Ishikawa (cell line): ENCODE results near the gene RIPK3.

Experiments
- CEBPB ChIP-seq: IDR thresholded peaks from 2 replicates; pipeline ENCODE4 v1.6.1; 2012
- CREB1 ChIP-seq: IDR thresholded peaks from 2 replicates; pipeline ENCODE4 v1.6.1; 2012; ENCODE audit warnings: low read depth
- EGR1 ChIP-seq: IDR thresholded peaks from 2 replicates; pipeline ENCODE4 v1.6.1; 2012
- EP300 ChIP-seq: IDR thresholded peaks from 2 replicates; pipeline ENCODE4 v1.6.1; 2012; ENCODE audit warnings: borderline replicate concordance
- FOXM1 ChIP-seq: IDR thresholded peaks from 2 replicates; pipeline ENCODE4 v1.6.1; 2012; ENCODE audit warnings: low read depth, borderline replicate concordance
- NFIC ChIP-seq: IDR thresholded peaks from 2 replicates; pipeline ENCODE4 v1.6.1; 2012
- RAD21 ChIP-seq: IDR thresholded peaks from 2 replicates; pipeline ENCODE4 v1.6.1; 2012; ENCODE audit warnings: low read depth
- TAF1 ChIP-seq: IDR thresholded peaks from 2 replicates; pipeline ENCODE4 v1.6.1; 2012; ENCODE audit warnings: low read depth, mild to moderate bottlenecking
- TCF12 ChIP-seq: IDR thresholded peaks from 2 replicates; pipeline ENCODE4 v1.6.1; 2012; ENCODE audit warnings: low read depth
- TEAD4 ChIP-seq: IDR thresholded peaks from 2 replicates; pipeline ENCODE4 v1.6.1; 2012
- YY1 ChIP-seq: IDR thresholded peaks from 2 replicates; pipeline ENCODE4 v1.6.1; 2012; ENCODE audit warnings: low read depth
- ZBTB7A ChIP-seq: IDR thresholded peaks from 2 replicates; pipeline ENCODE4 v1.6.1; 2012; ENCODE audit warnings: low read depth
- TF ChIP-seq, protein P1 (sequence below): IDR thresholded peaks from 2 replicates; pipeline ENCODE4 v1.6.1; 2012
- TF ChIP-seq, protein P2 (sequence below): IDR thresholded peaks from 2 replicates; pipeline ENCODE4 v1.6.1; 2012
- TF ChIP-seq, protein P3 (sequence below): IDR thresholded peaks from 2 replicates; pipeline ENCODE4 v1.6.1; 2012; ENCODE audit warnings: low read depth, mild to moderate bottlenecking

Gene RIPK3

DNA sequence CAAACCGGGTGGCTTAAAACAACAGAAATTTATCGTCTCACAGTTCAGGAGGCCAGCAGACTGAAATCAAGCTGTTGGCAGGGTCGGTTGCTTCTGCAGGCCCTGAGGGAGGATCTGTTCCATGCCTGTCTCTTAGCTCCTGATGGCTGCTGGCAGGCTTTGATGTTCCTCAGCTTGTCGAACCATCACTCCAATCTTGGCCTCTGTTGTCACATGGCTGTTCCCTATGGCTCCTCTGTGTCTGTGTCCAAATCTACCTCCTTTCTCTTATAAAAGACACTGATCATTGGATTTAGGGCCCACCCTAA lies 42.2 kb upstream of the RIPK3 start:
- TF ChIP-seq NFIC (no peak), TAF1 (no peak), TEAD4 (no peak), YY1 (no peak), ZBTB7A (no peak), RAD21 (no peak), EGR1 (no peak), CREB1 (no peak), EP300 (no peak), FOXM1 (no peak), TCF12 (no peak), CEBPB (no peak)
- TF ChIP-seq, protein P1, sequence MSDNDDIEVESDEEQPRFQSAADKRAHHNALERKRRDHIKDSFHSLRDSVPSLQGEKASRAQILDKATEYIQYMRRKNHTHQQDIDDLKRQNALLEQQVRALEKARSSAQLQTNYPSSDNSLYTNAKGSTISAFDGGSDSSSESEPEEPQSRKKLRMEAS = no peak
- TF ChIP-seq, protein P2, sequence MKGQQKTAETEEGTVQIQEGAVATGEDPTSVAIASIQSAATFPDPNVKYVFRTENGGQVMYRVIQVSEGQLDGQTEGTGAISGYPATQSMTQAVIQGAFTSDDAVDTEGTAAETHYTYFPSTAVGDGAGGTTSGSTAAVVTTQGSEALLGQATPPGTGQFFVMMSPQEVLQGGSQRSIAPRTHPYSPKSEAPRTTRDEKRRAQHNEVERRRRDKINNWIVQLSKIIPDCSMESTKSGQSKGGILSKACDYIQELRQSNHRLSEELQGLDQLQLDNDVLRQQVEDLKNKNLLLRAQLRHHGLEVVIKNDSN = no peak
- TF ChIP-seq, protein P3, sequence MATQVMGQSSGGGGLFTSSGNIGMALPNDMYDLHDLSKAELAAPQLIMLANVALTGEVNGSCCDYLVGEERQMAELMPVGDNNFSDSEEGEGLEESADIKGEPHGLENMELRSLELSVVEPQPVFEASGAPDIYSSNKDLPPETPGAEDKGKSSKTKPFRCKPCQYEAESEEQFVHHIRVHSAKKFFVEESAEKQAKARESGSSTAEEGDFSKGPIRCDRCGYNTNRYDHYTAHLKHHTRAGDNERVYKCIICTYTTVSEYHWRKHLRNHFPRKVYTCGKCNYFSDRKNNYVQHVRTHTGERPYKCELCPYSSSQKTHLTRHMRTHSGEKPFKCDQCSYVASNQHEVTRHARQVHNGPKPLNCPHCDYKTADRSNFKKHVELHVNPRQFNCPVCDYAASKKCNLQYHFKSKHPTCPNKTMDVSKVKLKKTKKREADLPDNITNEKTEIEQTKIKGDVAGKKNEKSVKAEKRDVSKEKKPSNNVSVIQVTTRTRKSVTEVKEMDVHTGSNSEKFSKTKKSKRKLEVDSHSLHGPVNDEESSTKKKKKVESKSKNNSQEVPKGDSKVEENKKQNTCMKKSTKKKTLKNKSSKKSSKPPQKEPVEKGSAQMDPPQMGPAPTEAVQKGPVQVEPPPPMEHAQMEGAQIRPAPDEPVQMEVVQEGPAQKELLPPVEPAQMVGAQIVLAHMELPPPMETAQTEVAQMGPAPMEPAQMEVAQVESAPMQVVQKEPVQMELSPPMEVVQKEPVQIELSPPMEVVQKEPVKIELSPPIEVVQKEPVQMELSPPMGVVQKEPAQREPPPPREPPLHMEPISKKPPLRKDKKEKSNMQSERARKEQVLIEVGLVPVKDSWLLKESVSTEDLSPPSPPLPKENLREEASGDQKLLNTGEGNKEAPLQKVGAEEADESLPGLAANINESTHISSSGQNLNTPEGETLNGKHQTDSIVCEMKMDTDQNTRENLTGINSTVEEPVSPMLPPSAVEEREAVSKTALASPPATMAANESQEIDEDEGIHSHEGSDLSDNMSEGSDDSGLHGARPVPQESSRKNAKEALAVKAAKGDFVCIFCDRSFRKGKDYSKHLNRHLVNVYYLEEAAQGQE = no peak

DNA sequence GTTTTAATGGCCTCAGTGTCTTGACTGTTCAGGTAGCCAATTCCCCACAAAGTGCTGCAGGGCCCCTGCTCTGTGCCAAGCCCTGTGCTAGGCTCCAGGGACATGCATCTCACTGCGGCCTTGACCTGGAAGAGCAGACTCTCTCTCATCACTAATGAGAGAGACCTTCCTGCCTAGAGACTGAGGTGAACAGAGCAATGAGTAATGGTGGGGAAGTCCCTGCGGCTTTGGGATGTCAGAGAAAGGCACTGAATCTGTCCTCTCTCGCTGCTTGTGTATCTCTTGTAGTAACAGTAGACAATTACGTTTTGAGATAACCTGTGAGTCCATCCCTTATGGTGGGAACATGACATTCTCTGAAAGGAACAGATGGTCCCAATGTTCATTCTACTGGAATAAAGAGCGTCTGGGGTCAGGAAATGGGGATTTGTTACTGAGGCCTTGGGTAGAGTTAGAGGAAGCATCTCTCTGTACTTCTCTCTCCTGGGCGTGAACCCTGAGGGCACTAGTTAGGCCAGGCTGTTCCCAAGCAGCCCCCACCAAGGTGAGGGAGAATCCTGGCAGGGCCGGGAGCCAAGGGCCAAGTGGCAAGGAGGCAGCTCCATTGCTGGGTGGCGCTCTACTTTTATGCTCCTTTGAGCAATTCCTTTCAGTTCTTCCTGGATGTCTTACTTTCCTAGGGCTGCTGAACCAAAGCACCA lies 41.7 kb upstream of the RIPK3 start:
- TF ChIP-seq NFIC (no peak), CEBPB (no peak), FOXM1 (no peak), ZBTB7A (no peak), CREB1 (no peak), TAF1 (no peak), TCF12 (no peak), TEAD4 (no peak), RAD21 (no peak), YY1 (no peak), EGR1 (no peak), EP300 (no peak)
- TF ChIP-seq, protein P2 = no peak
- TF ChIP-seq, protein P3 = no peak
- TF ChIP-seq, protein P1 = no peak

DNA sequence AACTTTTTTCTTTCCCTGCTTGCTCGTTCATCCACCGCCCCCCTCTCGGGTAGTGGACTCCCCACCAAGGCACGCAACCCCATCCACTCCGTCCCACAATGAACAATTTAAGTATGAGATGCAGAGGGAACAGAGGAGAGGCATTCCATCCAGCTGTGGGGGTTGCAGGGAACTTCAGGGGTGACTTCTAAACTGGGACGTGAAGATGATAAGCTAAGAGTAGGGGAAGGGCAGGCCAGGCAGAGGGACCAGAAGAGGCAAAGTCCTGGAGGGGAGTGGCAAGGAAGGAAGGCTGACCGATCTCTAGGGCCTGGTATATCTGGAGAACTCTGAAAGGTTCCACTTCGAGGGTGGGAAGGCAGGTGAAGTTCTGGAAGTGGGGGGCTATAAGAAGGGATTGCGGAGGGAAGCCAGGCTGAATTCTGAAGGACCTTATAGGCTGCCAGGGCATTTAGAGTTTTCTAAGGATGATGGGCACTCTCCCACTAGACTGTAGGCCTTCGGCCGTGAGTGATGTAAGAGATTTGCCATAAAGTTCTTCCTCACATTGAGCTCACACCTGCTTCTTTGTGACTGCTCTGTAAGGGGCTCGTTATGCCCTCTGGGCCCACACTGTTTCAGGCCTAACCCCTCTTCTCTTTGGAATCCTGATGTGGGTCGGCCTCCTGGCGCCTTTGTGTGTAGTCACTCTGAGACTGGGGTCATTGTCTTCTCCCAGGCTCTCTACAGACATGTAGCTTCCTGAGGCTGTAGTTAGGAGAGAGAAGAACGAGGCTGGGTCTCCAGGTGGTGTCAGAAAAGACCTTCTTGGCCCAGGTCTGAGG lies 40.3 kb upstream of the RIPK3 start:
- TF ChIP-seq TEAD4 (no peak), FOXM1 (no peak), CREB1 (no peak), ZBTB7A (no peak), RAD21 (no peak), TAF1 (no peak), EP300 (no peak), CEBPB (no peak), NFIC (no peak), TCF12 (no peak), YY1 (no peak), EGR1 (no peak)
- TF ChIP-seq, protein P3 = no peak
- TF ChIP-seq, protein P1 = no peak
- TF ChIP-seq, protein P2 = no peak
